Measurements from ENCODE around the gene TEX44.

The TEX44 gene

DNA sequence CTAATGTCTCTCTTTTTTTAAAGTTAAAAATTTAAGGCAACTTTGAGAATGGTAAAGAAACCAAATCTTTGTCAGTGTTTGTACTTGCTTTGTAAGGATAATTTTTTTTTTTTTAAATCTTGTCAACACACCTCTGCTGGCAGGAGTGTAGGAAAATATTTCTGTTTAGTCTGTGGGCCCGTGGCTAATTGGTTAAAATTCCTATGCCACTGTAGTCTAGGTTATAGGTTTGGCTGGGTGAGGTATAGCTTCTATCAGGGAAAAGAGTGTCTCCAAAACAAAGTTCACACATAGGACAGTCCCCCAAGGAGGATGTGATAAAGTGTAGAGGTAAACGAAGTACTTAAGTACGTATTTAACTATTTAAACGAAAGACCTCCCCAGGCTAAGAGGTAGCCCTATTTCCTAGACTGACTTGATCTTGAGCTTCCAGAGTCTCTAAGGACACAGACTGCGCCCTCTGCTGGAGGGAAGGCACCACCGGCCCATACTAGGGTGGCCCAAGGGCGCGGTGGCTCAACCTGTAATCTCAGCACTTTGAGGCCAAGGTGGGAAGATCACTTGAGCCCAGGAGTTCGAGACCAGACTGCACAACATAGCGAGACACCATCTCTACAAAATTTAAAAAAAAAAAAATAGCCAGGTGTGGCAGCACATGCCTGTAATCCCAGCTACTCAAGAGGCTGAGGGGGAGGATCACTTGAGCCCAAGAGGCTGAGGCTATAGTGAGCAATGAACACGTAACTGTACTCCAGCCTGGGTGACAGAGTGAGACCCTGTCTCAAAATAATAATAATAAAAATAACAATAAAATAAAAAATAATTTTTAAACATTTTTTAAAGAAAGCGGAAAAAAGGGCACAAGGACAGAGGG lies 8.9 kb downstream of the TEX44 start:
- Mint-ChIP-seq H3K4me1 (peaks cover 29% of the 10 kb centered on the region), H3K9me3 (no peaks in the 10 kb centered on the region), H3K4me3 (peak overlapping the region; percentile 59 to 80 (median 78)), H3K36me3 (ENCODE audit: low read depth) (no peaks in the 10 kb centered on the region), H3K27ac (peak overlapping the region; percentile 86 to 90 (median 89)), H3K27me3 (ENCODE audit: low read depth) (no peaks in the 10 kb centered on the region)
- TF ChIP-seq, protein P1, sequence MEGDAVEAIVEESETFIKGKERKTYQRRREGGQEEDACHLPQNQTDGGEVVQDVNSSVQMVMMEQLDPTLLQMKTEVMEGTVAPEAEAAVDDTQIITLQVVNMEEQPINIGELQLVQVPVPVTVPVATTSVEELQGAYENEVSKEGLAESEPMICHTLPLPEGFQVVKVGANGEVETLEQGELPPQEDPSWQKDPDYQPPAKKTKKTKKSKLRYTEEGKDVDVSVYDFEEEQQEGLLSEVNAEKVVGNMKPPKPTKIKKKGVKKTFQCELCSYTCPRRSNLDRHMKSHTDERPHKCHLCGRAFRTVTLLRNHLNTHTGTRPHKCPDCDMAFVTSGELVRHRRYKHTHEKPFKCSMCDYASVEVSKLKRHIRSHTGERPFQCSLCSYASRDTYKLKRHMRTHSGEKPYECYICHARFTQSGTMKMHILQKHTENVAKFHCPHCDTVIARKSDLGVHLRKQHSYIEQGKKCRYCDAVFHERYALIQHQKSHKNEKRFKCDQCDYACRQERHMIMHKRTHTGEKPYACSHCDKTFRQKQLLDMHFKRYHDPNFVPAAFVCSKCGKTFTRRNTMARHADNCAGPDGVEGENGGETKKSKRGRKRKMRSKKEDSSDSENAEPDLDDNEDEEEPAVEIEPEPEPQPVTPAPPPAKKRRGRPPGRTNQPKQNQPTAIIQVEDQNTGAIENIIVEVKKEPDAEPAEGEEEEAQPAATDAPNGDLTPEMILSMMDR (IDR thresholded peaks at IDR 0.05; ENCODE audit: unreplicated experiment in 3 of 3): peak; percentile 73 to 88 (median 84)

DNA sequence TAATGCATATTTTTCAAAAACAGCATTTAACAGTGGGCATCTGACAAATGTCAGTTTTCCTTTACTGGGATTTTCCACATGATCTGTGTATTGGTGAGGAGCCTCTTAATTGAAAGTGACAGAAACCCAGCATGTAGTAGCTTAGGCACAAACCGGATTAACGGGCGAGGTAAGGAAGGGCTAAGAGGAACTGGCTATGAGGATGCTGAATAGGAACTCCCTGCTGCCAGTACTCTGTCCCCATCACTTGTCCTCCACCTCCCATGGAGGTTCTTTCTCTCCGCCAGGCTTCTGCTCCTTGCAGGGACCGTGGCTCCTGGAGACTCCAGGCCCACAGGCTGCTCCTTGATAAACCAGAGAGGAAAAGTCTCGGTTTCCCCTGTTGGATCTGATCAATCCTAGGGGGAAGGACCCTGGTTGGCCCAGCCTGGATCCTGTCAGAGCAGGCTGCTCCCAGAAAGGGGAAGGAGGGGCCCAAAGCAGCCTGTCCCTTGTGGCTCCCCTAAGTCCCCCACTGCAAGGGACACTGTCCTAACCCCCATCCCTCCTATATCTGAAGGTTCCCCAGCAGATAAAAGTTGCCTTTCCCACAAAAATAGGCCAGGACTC lies 10.3 kb downstream of the TEX44 start:
- no peaks in the 10 kb centered on the region for H3K36me3 Mint-ChIP-seq (ENCODE audit: low read depth)

GRCh38 chr2:231604101-231604684 lies 11.5 kb downstream of the TEX44 start:
- H3K9me3 Mint-ChIP-seq: no peaks in the 10 kb centered on the region
- H3K27me3 Mint-ChIP-seq (ENCODE audit: low read depth): peaks cover 4% of the 10 kb centered on the region
- H3K36me3 Mint-ChIP-seq (ENCODE audit: low read depth): no peaks in the 10 kb centered on the region
- peak overlapping the region; percentile 61 to 74 (median 74) for H3K4me3 Mint-ChIP-seq
- H3K4me1 Mint-ChIP-seq: peaks cover 34% of the 10 kb centered on the region
- peak overlapping the region; percentile 80 to 90 (median 84) for H3K27ac Mint-ChIP-seq
- TF ChIP-seq, protein P1 (IDR thresholded peaks at IDR 0.05; ENCODE audit: unreplicated experiment in 3 of 3): no peak

More for the DNA sequence above, 10.3 kb downstream of the TEX44 start:
- Mint-ChIP-seq H3K27ac (peak overlapping the region; percentile 80 to 90 (median 84)), H3K27me3 (ENCODE audit: low read depth) (no peaks in the 10 kb centered on the region), H3K4me3 (peak overlapping the region; percentile 61 to 74 (median 74)), H3K9me3 (no peaks in the 10 kb centered on the region), H3K4me1 (peaks cover 29% of the 10 kb centered on the region)
- TF ChIP-seq, protein P1 (IDR thresholded peaks at IDR 0.05; ENCODE audit: unreplicated experiment in 3 of 3): no peak

GRCh38 chr2:231604685-231605606 lies 12.3 kb downstream of the TEX44 start:
- Mint-ChIP-seq H3K27ac (peak overlapping the region; percentile 80 to 98 (median 83)), H3K4me3 (peak overlapping the region; percentile 69 to 77 (median 76)), H3K36me3 (ENCODE audit: low read depth) (no peaks in the 10 kb centered on the region), H3K9me3 (no peaks in the 10 kb centered on the region), H3K4me1 (peaks cover 34% of the 10 kb centered on the region), H3K27me3 (ENCODE audit: low read depth) (peaks cover 4% of the 10 kb centered on the region)
- TF ChIP-seq, protein P1 (IDR thresholded peaks at IDR 0.05; ENCODE audit: unreplicated experiment in 3 of 3): no peak

- TF ChIP-seq, protein P1 (IDR thresholded peaks at IDR 0.05; ENCODE audit: unreplicated experiment in 3 of 3): no peak
- Mint-ChIP-seq H3K9me3 (no peaks in the 10 kb centered on the region), H3K4me3 (peak overlapping the region; percentile 51 to 69 (median 56)), H3K36me3 (ENCODE audit: low read depth) (no peaks in the 10 kb centered on the region), H3K27ac (peak overlapping the region; percentile 80 to 98 (median 83)), H3K4me1 (peaks cover 34% of the 10 kb centered on the region), H3K27me3 (ENCODE audit: low read depth) (peaks cover 4% of the 10 kb centered on the region)
Observed at GRCh38 chr2:231605607-231606091, 13.0 kb downstream of the TEX44 start.

Measured in nephron (organoid).